ENCODE results near the gene LTBP1. TPM values are rescaled to one million over a fixed set of nuclear protein-coding genes. Genes with fewer than 3 reads are reported as not detected.

The LTBP1 gene
- polyA plus RNA-seq, 1 experiment, result 124 TPM

DNA sequence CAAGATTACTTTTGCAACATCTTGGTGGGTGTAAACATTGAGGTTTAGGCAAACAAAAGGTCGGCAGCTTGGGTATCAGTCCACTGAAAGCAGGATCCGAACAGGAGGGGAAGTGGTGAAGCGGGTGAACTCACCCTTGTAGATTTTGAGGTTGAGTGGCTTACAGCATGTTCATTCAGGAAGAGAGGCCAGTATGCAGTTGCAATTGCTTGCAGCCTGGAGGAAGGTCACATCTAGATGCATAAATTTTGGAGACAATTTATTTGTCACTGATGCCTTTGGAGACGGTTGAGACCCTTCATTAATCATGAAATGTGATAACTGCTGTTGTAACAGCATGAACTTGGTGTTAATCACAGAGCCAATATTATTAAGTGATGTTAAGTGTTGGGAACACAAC, 131.1 kb downstream of the LTBP1 start:
- CTCF ChIA-PET, result no interaction called here
- no peaks in the 10 kb centered on the region for H3K36me3 ChIP-seq (ENCODE audit: control insufficient read depth, insufficient read depth, low read length)
- DNase-seq (ENCODE audit: low read depth), result no peak
- POLR2A ChIA-PET, result no interaction called here
- TF ChIP-seq, protein P1, sequence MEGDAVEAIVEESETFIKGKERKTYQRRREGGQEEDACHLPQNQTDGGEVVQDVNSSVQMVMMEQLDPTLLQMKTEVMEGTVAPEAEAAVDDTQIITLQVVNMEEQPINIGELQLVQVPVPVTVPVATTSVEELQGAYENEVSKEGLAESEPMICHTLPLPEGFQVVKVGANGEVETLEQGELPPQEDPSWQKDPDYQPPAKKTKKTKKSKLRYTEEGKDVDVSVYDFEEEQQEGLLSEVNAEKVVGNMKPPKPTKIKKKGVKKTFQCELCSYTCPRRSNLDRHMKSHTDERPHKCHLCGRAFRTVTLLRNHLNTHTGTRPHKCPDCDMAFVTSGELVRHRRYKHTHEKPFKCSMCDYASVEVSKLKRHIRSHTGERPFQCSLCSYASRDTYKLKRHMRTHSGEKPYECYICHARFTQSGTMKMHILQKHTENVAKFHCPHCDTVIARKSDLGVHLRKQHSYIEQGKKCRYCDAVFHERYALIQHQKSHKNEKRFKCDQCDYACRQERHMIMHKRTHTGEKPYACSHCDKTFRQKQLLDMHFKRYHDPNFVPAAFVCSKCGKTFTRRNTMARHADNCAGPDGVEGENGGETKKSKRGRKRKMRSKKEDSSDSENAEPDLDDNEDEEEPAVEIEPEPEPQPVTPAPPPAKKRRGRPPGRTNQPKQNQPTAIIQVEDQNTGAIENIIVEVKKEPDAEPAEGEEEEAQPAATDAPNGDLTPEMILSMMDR (IDR thresholded peaks at IDR 0.05; ENCODE audit: insufficient read depth, low read depth, low read length), result no peak
- H3K27me3 ChIP-seq (ENCODE audit: control insufficient read depth, insufficient read depth, low read length), result no peaks in the 10 kb centered on the region
- H3K4me3 ChIP-seq (ENCODE audit: low read depth, low read length), result no peak overlapping the region

DNA sequence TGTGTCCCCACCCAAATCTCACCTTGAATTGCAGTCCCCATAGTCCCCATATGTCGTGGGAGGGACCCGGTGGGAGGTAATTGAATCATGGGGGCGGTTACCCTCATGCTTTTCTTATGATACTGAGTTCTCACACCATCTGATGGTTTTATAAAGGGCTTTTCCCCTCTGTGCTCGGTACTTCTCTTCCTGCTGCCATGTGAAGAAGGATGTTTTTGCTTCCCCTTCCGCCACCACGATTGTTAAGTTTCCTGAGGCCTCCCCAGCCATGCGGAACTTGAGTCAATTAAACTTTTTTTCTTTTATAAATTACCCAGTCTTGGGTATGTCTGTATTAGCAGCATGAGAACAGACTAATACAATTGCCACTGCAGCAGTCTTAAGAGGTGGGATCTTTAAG, 134.9 kb downstream of the LTBP1 start:
- ChIA-PET POLR2A (no interaction called here), CTCF (no interaction called here)
- Histone ChIP-seq H3K27me3 (ENCODE audit: control insufficient read depth, insufficient read depth, low read length) (no peaks in the 10 kb centered on the region), H3K36me3 (ENCODE audit: control insufficient read depth, insufficient read depth, low read length) (no peaks in the 10 kb centered on the region), H3K4me3 (ENCODE audit: low read depth, low read length) (no peak overlapping the region)
- TF ChIP-seq, protein P1 (IDR thresholded peaks at IDR 0.05; ENCODE audit: insufficient read depth, low read depth, low read length), result no peak
- DNase-seq (ENCODE audit: low read depth), result no peak

DNA sequence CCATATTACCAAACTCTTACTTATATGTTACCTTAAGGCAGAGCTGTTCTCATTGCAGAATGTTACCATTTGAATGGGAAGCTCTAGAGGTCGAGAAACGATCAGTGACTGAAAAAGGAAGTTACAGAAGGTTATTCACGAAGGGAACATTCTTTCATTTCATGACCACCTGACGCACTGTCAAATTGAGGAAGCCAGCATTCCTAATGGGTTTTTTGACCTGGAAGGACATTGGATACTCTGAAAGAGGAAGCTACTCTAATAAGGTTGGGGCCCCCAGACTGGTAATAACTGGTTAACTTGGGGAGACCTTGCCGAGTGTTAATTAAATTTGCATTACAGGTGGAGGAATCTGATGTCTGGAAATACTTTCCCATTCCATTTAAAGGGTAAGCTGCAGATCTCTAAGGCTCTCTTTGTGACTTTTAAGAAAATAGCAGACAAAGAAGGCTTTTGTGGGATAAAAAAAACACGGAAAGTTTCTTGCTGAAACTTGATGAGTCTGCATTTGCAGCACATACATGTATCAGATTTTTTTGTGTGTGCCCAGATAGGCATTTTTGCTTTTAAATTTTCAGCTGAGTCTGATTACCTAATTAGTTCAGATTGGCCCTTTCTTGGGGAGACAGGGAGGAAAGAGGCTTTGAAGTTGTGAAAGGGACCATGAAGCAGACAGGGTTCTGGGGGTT, 137.1 kb downstream of the LTBP1 start:
- POLR2A ChIA-PET, result no interaction called here
- CTCF ChIA-PET, result interaction anchor here (0.6 to 0.9 kb wide), 3 partner anchors 48 to 511 kb away, joined by 3 to 4 read pairs (median 3); no protein-coding TSS in a partner anchor

GRCh38 chr2:33084433-33084832, 137.7 kb downstream of the LTBP1 start:
- no peak overlapping the region for H3K4me3 ChIP-seq (ENCODE audit: low read depth, low read length)
- no peak for DNase-seq (ENCODE audit: low read depth)
- TF ChIP-seq, protein P1 (IDR thresholded peaks at IDR 0.05; ENCODE audit: insufficient read depth, low read depth, low read length), result no peak
- ChIA-PET POLR2A (no interaction called here), CTCF (interaction anchor here (0.6 kb wide), 1 partner anchor 512 kb away, joined by 4 read pairs; no protein-coding TSS in a partner anchor)
- H3K27me3 ChIP-seq (ENCODE audit: control insufficient read depth, insufficient read depth, low read length), result no peaks in the 10 kb centered on the region
- H3K36me3 ChIP-seq (ENCODE audit: control insufficient read depth, insufficient read depth, low read length), result no peaks in the 10 kb centered on the region

More for the DNA sequence above, 137.1 kb downstream of the LTBP1 start:
- DNase-seq (ENCODE audit: low read depth), result no peak
- TF ChIP-seq, protein P1 (IDR thresholded peaks at IDR 0.05; ENCODE audit: insufficient read depth, low read depth, low read length), result no peak
- Histone ChIP-seq H3K36me3 (ENCODE audit: control insufficient read depth, insufficient read depth, low read length) (no peaks in the 10 kb centered on the region), H3K4me3 (ENCODE audit: low read depth, low read length) (no peak overlapping the region), H3K27me3 (ENCODE audit: control insufficient read depth, insufficient read depth, low read length) (no peaks in the 10 kb centered on the region)

- Histone ChIP-seq H3K27me3 (ENCODE audit: control insufficient read depth, insufficient read depth, low read length) (no peaks in the 10 kb centered on the region), H3K36me3 (ENCODE audit: control insufficient read depth, insufficient read depth, low read length) (no peaks in the 10 kb centered on the region), H3K4me3 (ENCODE audit: low read depth, low read length) (no peak overlapping the region)
- no peak for DNase-seq (ENCODE audit: low read depth)
- POLR2A ChIA-PET, result no interaction called here
- CTCF ChIA-PET, result no interaction called here
- TF ChIP-seq, protein P1 (IDR thresholded peaks at IDR 0.05; ENCODE audit: insufficient read depth, low read depth, low read length), result no peak
Measured at GRCh38 chr2:33085646-33086045, 138.9 kb downstream of the LTBP1 start.

Data from BJ (cell line).